Measurements from ENCODE around the gene XPR1. TPM values are rescaled to one million over a fixed set of nuclear protein-coding genes. Genes with fewer than 3 reads are reported as not detected.
"Not testable (repeated sequence)": the region's sequence is repeated elsewhere in the genome, so short reads cannot be mapped to it uniquely, and the experiment has no call there.

Gene XPR1
- total and polyA plus RNA-seq, 3 donors from 2014 or later: 34.8 to 76.2 (median 71.8) TPM

DNA sequence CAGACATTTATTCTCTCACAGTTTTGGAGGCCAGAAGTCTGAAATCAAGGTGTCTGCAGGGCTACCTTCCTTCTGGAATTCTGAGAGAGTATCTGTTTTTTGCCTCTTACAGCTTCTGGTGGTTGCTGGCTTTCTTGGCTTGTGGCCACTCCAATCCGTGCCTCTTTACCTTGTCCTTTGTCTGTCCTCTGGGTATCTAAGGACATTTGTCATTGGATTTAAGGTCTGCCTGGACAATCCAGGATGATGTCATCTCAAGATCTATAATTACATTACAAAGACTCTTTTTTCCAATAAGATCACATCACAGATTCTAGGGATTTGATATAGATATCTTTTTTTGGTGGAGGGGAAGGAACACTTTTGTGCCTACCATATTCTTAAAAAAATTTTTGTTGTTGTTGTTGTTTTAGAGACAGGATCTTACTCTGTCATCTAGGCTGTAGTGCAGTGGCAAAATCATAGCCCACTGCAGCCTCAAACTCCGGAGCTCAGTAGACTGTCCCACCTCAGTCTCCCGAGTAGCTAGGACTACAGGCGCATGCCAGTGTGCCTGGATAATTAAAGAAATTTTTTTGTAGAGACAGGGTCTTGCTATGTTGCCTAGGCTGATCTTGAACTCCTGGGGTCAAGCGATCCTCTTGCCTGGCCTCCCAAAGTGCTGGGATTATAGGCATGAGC, 61.9 kb downstream of the XPR1 start:
- 89 to 92% methylated on average over 5 of the region's 5 CpGs for WGBS, 2 donors

GRCh38 chr1:180695282-180695681, 63.5 kb downstream of the XPR1 start:
- no peaks in the 10 kb centered on the region for H3K27me3 ChIP-seq
- intact Hi-C loops (cut with DNase I; ENCODE audit: low total_unique reads): no loop called here
- no peak overlapping the region for H3K27ac ChIP-seq
- H3K36me3 ChIP-seq (ENCODE audit: low read depth, missing control alignments): no peaks in the 10 kb centered on the region
- no peak overlapping the region for H3K4me3 ChIP-seq
- DNase-seq: no peak
- H3K9me3 ChIP-seq: no peaks in the 10 kb centered on the region
- WGBS, 2 donors: 83 to 90% methylated on average over 8 of the region's 8 CpGs
- no peak for TF ChIP-seq POLR2A (IDR thresholded peaks at IDR 0.05)
- TF ChIP-seq, protein P1, sequence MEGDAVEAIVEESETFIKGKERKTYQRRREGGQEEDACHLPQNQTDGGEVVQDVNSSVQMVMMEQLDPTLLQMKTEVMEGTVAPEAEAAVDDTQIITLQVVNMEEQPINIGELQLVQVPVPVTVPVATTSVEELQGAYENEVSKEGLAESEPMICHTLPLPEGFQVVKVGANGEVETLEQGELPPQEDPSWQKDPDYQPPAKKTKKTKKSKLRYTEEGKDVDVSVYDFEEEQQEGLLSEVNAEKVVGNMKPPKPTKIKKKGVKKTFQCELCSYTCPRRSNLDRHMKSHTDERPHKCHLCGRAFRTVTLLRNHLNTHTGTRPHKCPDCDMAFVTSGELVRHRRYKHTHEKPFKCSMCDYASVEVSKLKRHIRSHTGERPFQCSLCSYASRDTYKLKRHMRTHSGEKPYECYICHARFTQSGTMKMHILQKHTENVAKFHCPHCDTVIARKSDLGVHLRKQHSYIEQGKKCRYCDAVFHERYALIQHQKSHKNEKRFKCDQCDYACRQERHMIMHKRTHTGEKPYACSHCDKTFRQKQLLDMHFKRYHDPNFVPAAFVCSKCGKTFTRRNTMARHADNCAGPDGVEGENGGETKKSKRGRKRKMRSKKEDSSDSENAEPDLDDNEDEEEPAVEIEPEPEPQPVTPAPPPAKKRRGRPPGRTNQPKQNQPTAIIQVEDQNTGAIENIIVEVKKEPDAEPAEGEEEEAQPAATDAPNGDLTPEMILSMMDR (IDR thresholded peaks at IDR 0.05): no peak
- H3K4me1 ChIP-seq: no peaks in the 10 kb centered on the region

More for the DNA sequence above, 61.9 kb downstream of the XPR1 start:
- TF ChIP-seq, protein P1 (IDR thresholded peaks at IDR 0.05): no peak
- no peaks in the 10 kb centered on the region for H3K4me1 ChIP-seq
- H3K4me3 ChIP-seq: no peak overlapping the region
- intact Hi-C loops (cut with DNase I; ENCODE audit: low total_unique reads): no loop called here
- H3K9me3 ChIP-seq: no peaks in the 10 kb centered on the region
- H3K27ac ChIP-seq: no peak overlapping the region
- DNase-seq: no peak
- no peaks in the 10 kb centered on the region for H3K36me3 ChIP-seq (ENCODE audit: low read depth, missing control alignments)
- H3K27me3 ChIP-seq: no peaks in the 10 kb centered on the region

GRCh38 chr1:180696361-180696760, 64.5 kb downstream of the XPR1 start:
- intact Hi-C loops (cut with DNase I; ENCODE audit: low total_unique reads): no loop called here
- Histone ChIP-seq H3K4me1 (no peaks in the 10 kb centered on the region), H3K27me3 (no peaks in the 10 kb centered on the region), H3K27ac (no peak overlapping the region), H3K4me3 (no peak overlapping the region), H3K36me3 (ENCODE audit: low read depth, missing control alignments) (no peaks in the 10 kb centered on the region), H3K9me3 (no peaks in the 10 kb centered on the region)
- WGBS, 2 donors: 81 to 89% methylated on average over 1 of the region's 1 CpG
- DNase-seq: no peak
- no peak for TF ChIP-seq POLR2A (IDR thresholded peaks at IDR 0.05)
- TF ChIP-seq, protein P1 (IDR thresholded peaks at IDR 0.05): no peak

DNA sequence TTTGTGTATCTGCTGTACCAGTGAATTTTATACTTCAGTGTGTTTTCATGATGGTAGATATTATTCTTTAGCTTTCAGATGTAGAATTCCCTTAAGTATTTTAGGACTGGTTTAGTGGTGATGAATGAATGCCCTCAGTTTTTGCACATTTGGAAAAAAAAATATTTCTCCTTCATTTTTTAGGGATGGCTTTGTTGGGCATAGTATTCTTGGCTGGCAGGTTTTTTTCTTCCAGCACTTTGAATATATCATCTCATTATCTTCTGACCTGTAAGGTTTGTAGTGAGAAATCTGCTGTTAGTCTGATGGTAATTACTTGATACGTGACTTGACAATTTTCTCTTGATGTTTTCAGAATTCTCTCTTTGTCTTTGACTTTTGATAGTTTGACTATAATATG, 66.8 kb downstream of the XPR1 start:
- TF ChIP-seq POLR2A (IDR thresholded peaks at IDR 0.05): no peak
- TF ChIP-seq, protein P1 (IDR thresholded peaks at IDR 0.05): no peak

GRCh38 chr1:180702376-180702775, 70.6 kb downstream of the XPR1 start:
- H3K4me1 ChIP-seq; DNase-seq; intact Hi-C loops (cut with DNase I; ENCODE audit: low total_unique reads); H3K9me3 ChIP-seq; H3K36me3 ChIP-seq (ENCODE audit: low read depth, missing control alignments); H3K27ac ChIP-seq; H3K4me3 ChIP-seq; H3K27me3 ChIP-seq: not testable (repeated sequence)
- WGBS, 2 donors: 90 to 97% methylated on average over 2 of the region's 2 CpGs

More for the DNA sequence above, 66.8 kb downstream of the XPR1 start:
- no peak overlapping the region for H3K4me3 ChIP-seq
- H3K36me3 ChIP-seq (ENCODE audit: low read depth, missing control alignments): no peaks in the 10 kb centered on the region
- intact Hi-C loops (cut with DNase I; ENCODE audit: low total_unique reads): no loop called here
- WGBS, 2 donors: 83 to 97% methylated on average over 1 of the region's 1 CpG
- no peaks in the 10 kb centered on the region for H3K27me3 ChIP-seq
- H3K27ac ChIP-seq: no peak overlapping the region
- no peaks in the 10 kb centered on the region for H3K4me1 ChIP-seq
- no peak for DNase-seq
- H3K9me3 ChIP-seq: no peaks in the 10 kb centered on the region

- H3K4me1 ChIP-seq; H3K4me3 ChIP-seq; DNase-seq; intact Hi-C loops (cut with DNase I; ENCODE audit: low total_unique reads); H3K27me3 ChIP-seq; H3K36me3 ChIP-seq (ENCODE audit: low read depth, missing control alignments); H3K9me3 ChIP-seq; H3K27ac ChIP-seq: not testable (repeated sequence)
- WGBS, 2 donors: 77% methylated on average over 7 to 21 of the region's 30 CpGs
These were observed 78.9 kb downstream of the XPR1 start for GRCh38 chr1:180710746-180711145.

DNA sequence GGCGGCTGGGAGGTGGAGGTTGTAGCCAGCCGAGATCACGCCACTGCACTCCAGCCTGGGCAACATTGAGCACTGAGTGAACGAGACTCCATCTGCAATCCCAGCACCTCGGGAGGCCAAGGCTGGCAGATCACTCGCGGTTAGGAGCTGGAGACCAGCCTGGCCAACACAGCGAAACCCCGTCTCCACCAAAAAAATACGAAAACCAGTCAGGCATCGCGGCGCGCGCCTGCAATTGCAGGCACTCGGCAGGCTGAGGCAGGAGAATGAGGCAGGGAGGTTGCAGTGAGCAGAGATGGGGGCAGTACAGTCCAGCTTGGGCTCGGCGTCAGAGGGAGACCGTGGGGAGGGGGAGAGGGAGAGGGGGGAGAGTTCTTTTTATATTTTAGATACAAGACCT, 79.4 kb downstream of the XPR1 start:
- H3K4me1 ChIP-seq; intact Hi-C loops (cut with DNase I; ENCODE audit: low total_unique reads); H3K9me3 ChIP-seq; H3K36me3 ChIP-seq (ENCODE audit: low read depth, missing control alignments); H3K4me3 ChIP-seq; H3K27ac ChIP-seq; H3K27me3 ChIP-seq; DNase-seq: not testable (repeated sequence)
- 75% methylated on average over 17 to 19 of the region's 19 CpGs for WGBS, 2 donors
